Activated CD8-positive, alpha-beta memory T cell treated with anti-CD3 and anti-CD28 coated beads, Interleukin-2, amount 10 ng/mL, durations not matched to agents 7 days and 5 days (primary cell): Measurements from ENCODE around the gene CLECL1. TPM values are rescaled to one million over a fixed set of nuclear protein-coding genes. Genes with fewer than 3 reads are reported as not detected.

Experiments
- total RNA-seq, 2 experiments: library from RNA; stranded (reverse); gene quantifications; one replicate each; pipeline ENCODE4 v1.2.3, GENCODE V29; 2021

CLECL1 gene
- total RNA-seq, 2 experiments from 2014 or later = 2.2 to 8.8 TPM

Other genes starting within 250 kb of the CLECL1 start
- 10 to 100 TPM; 13.0 to 30.2 TPM for gene KLRB1, start 125.2 kb downstream of the CLECL1 start, total RNA-seq
- 100 to 1,000 TPM; 355 to 385 TPM for gene CLEC2D, start 63.4 kb downstream of the CLECL1 start, total RNA-seq
- 100 to 1,000 TPM in 1 of 2 experiments, 10 to 100 TPM in 1; 76.0 to 104 TPM for gene CD69, start 27.8 kb upstream of the CLECL1 start, total RNA-seq
- under 1 TPM; 0.44 to 0.54 TPM for gene KLRF1, start 94.4 kb upstream of the CLECL1 start, total RNA-seq
- gene CLEC2B, start 136.3 kb upstream of the CLECL1 start, total RNA-seq = 10 to 100 TPM; 55.1 to 55.3 TPM
- 1 to 10 TPM in 1 of 2 experiments, not detected in 1; 1.6 TPM for gene KLRF2, start 148.4 kb upstream of the CLECL1 start, total RNA-seq
- not detected for gene CLEC2A, start 199.3 kb upstream of the CLECL1 start, total RNA-seq
- 1 to 10 TPM in 1 of 2 experiments, under 1 TPM in 1; 0.40 to 1.6 TPM for gene CLEC12A, start 238.3 kb upstream of the CLECL1 start, total RNA-seq